ENCODE measurements around the gene PRKCH.

The PRKCH gene

DNA sequence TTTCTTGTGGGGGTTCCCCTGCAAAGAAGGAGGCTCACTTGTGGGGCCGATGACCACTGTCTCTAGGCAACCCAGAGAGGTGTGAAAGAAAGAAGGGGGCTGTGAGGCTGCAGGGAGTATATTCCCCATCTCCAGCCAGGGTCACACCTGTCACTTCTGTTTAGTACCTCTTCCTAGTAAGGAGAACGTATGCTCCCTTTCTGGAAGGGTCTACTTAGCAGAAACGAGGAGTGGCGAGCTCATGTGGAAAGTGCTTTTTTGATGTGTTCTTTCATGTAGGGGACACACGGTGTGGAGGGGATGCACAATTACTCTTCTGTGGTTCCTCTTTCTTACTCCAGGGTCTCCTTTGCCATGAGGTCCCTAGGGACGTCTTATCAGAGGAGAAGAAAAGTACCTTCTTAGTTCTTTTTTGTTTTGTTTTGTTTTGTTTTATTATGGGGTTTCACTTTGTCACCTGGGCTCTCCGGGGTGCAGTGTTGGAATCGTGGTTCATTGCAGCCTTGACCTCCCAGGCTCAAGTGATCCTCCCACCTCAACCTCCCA, 58.3 kb downstream of the PRKCH start:
- TF ChIP-seq, protein P1, sequence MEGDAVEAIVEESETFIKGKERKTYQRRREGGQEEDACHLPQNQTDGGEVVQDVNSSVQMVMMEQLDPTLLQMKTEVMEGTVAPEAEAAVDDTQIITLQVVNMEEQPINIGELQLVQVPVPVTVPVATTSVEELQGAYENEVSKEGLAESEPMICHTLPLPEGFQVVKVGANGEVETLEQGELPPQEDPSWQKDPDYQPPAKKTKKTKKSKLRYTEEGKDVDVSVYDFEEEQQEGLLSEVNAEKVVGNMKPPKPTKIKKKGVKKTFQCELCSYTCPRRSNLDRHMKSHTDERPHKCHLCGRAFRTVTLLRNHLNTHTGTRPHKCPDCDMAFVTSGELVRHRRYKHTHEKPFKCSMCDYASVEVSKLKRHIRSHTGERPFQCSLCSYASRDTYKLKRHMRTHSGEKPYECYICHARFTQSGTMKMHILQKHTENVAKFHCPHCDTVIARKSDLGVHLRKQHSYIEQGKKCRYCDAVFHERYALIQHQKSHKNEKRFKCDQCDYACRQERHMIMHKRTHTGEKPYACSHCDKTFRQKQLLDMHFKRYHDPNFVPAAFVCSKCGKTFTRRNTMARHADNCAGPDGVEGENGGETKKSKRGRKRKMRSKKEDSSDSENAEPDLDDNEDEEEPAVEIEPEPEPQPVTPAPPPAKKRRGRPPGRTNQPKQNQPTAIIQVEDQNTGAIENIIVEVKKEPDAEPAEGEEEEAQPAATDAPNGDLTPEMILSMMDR (IDR thresholded peaks at IDR 0.05; ENCODE audit: insufficient read depth, missing control alignments) = no peak
- no peak for FAIRE-seq
- no peak for DNase-seq (ENCODE audit: insufficient read length, low spot score)

DNA sequence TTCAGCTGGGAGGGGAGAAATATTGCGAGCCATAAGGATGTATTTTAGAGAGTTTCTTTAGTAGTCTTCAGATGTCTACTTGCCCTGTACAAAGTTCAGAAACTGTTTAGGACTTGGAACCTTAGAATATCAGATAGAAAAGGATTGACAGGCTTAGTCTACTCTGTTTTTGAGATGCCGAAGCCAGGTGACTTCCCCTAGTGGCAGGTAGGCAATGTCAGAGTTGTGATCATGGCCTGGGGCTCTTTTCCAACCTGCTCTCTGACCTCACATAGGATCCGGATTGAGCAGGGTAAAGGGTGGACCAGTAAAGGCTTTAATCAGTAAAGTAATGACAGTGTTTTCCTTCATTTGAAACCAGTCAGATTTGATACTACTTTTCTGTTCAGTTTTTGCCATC, 59.6 kb downstream of the PRKCH start:
- FAIRE-seq (no peak), DNase-seq (ENCODE audit: insufficient read length, low spot score) (no peak)
- TF ChIP-seq, protein P1 (IDR thresholded peaks at IDR 0.05; ENCODE audit: insufficient read depth, missing control alignments) = no peak

DNA sequence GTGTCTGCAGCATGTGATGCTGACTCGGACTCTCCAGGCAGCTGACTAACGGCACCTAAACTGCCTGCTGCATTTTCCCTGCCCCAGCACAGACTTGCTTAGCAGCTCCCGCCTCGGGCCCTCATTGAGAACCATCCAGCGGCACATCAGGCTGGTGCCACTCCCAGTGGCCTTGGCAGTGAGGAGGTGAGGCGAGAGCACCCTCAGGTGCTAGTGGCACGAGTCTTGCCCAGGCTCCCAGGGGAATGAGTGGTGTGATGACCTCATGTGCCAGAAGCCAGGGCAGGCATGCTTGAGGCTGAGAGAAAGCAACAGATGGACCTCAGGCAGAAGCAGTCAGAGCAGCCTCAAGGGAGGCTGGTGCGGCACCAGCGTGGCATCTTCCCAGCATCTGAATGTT, 60.2 kb downstream of the PRKCH start:
- FAIRE-seq = no peak
- TF ChIP-seq, protein P1 (IDR thresholded peaks at IDR 0.05; ENCODE audit: insufficient read depth, missing control alignments) = no peak
- no peak for DNase-seq (ENCODE audit: insufficient read length, low spot score)

DNA sequence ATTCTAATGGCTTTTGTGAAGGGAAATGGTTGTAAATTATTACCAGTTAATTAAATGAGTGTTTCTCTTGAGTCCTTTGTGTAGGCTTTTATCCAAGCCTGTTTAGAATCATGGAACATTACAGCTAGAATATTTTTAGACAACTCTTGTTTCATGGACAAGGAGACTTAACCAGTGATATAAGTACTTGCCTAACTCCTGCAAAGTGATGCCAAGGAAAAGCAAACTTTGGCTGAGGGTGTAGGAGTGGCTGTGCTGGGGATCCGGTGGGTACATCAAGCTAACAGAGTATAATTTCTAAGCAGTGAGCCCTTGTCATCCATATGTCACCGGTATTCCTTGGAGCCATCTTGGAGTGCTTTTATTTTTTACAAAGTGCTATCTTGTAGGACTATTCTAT, 61.5 kb downstream of the PRKCH start:
- DNase-seq (ENCODE audit: insufficient read length, low spot score) = no peak
- TF ChIP-seq, protein P1 (IDR thresholded peaks at IDR 0.05; ENCODE audit: insufficient read depth, missing control alignments) = no peak
- FAIRE-seq = no peak

DNA sequence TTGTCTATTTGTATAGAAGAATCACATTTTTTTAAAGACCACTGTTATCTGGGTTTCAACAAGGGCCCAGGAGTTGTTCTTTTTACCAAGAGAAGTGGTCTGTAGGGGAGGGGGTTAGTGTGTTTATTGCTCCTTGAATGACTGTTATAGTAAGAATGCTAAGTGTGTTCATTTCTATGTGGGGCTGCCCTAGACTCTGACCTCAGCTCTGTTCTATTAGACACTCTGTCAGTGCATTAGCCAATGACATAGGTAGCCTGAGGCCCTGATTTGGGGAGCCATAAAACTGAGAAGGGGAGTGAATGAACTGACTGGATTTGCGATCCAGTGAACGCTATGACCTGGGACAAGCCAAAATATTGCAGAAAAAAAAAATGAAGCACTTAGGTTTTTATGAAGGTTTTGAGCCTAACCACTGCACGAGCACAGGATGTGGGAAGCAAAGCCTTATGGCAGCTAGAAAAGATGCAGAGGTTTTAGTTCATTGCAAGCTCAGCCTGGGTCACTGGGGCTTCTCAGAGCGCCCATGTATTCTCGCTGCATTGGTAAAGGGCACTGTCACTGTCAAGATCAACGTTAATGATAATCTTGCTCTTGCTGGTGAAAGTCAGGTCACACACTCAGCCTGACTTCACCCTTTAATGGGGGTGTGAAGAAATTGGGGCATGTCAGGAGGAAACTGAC, 63.8 kb downstream of the PRKCH start:
- no peak for FAIRE-seq
- TF ChIP-seq, protein P1 (IDR thresholded peaks at IDR 0.05; ENCODE audit: insufficient read depth, missing control alignments) = no peak
- no peak for DNase-seq (ENCODE audit: insufficient read length, low spot score)

DNA sequence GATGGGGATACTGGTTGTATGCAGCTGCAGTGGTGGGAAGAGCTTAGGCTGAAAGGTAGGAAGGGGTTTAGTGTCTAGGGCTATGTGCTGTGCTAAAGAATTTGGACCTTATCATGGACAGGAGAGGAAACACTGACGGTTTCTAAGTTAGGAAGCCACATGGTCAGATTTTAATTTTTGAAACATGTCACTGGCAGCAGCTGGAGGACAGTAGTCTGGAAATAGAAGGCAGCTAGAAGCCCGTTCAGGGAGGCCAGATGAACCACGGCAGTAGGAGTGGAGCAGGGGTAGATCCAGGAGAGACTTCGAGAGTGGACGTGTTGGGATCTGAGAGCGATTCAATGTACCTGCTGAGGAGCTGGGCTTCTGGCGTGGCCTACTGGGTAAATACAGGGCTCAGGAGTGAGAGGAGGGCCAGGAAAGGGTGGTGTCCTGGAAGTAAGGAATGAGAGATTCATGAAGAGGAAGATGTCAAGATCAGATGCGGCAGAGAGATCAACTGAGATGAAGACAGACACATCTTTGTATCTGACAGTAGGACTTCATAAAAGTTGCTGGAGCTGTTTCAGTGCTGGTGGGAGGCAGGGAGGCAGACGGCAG, 64.9 kb downstream of the PRKCH start:
- FAIRE-seq (no peak), DNase-seq (ENCODE audit: insufficient read length, low spot score) (no peak)
- TF ChIP-seq, protein P1 (IDR thresholded peaks at IDR 0.05; ENCODE audit: insufficient read depth, missing control alignments) = no peak

DNA sequence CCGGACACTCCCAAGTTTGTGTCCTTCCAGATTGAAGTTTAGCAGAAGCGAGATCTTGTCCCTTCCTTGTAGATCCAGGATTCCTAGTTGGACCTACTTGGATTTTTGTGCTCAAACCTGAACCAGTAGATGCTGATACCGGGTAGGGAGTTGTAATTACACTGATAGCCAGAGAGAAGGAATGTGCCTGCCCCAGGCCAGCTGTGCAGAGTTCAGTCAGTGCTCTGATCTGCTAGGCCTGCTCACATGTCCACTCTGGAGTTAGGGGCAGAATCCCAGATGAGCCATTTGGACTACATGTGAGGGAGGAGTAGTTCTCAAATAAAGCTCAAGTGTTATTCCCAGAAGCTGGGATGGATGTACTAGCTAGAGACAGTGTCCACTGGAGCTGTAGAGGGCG, 65.7 kb downstream of the PRKCH start:
- no peak for FAIRE-seq
- no peak for DNase-seq (ENCODE audit: insufficient read length, low spot score)
- TF ChIP-seq, protein P1 (IDR thresholded peaks at IDR 0.05; ENCODE audit: insufficient read depth, missing control alignments) = no peak
